Hepatic stellate cell (primary cell): ENCODE measurements around the gene ANKUB1.

Experiments
- DNase-seq: peaks from one replicate; pipeline ENCODE4 v3.0.0; 2011; ENCODE audit warnings: low spot score

The ANKUB1 gene

GRCh38 chr3:149763565-149764195 lies 28.7 kb downstream of the ANKUB1 start:
- DNase-seq = no peak

- no peak for DNase-seq
These were observed 38.6 kb downstream of the ANKUB1 start for GRCh38 chr3:149753717-149754116.

DNA sequence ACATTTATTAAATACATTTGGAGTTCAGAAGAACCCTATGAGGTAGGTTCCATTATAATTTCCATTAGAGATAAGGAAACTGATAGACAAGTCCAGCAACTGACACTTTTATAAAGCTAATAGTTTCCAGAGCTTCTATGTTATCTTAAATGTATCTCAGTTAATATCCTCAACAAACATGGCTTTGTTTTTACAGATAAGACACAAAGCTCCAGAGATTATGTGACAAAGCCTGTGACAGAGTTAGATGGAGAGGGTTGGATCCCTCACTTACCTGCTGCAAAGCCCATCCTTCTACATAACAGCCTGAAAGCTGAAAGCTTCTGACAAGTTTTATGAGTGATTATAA lies 39.6 kb downstream of the ANKUB1 start:
- no peak for DNase-seq

DNA sequence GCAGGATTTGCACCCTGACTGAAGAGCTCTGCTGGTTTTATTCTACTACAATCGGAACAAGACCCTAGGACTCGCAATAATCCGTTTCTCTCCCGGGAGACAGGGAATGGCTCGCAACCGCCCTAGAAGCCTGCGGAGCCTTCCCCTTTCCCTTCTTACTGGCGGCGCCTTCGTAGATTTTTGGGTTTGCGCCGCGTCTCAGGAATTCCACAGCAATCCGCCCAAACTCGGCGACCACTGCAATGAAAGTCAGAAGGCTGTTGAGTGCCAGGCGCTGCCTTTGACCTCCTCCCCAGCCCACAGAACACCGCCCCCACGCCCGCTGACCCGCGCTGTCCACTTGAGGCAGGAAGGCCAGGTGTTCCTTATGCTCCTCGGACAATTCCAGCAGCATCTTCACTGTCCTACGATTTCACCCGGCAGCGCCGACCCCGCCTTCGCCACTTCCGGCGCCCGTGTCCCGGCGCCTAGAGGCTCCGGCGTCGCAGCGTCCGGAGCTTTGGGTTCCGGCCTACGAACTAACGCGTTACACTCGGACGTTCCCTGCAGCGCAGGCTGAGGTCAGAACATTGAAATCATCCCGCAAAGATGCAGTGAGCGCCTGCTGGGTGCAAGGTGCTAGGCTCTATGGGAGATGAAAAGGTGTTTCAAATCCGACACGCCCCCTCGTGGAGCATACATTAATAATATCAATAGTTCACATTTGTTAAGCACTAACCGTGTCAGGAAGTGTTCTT lies 40.1 kb downstream of the ANKUB1 start, which contains the start of gene COMMD2:
COMMD2 (minus strand) TSS at position 439 of the 737 bp plus-strand sequence; CDS start at position 394, 45 bp downstream.
- DNase-seq = peak; percentile 60

DNA sequence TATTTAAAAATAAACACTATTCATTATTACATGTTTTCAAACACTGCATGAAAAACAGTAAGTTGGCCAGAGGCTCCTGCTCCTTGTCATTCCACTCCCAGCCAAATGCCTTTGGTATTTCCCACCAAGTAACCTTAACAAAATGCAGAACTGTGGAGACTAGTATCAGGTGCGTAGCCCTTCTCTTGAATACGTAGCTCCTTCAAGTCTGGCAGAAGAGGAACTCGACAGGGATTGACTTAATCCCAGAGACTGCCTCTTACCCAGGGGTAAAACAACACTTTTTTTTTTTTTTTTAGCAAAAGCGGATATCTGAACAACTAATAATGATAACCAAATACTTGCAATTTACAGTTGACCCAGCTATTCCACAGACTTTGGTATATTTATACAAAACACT lies 40.8 kb downstream of the ANKUB1 start:
- DNase-seq = no peak

DNA sequence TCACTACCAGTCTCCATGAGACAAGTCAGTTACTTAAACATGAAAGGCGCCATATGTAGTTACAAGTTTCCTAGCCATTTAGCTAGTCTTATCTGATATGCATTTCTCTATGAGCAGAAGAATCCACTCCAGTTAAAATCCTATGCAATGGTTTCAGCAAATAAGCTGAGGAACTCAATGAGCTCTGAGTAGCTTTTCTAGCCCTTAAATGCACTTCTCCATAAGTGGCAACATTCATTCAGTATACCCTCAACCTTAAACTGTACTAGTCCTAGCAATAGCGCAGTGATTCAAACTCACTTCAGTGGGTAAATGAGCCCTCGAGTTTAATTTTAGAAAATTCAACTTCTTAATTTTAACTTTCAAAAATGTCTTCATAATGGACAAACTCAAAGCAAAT lies 47.7 kb downstream of the ANKUB1 start:
- no peak for DNase-seq

DNA sequence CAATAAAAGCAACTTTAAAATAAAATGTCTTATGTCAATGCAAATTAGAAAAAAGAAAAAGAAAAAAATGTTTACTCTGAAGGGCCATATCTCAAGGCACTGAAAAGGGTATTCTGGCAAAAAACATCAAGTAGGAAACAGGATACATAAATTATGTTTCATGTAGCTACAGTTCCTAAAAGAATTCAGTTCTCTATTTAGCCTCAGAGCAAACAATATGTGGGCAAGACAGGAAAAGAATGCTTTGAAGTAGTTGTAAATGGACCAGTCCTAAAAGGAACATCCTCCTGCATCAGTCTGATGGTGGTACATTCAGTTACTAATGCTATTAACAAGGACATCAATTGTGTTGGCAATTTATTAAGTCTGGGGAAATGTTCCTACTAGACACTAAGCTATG lies 48.2 kb downstream of the ANKUB1 start:
- DNase-seq = no peak

GRCh38 chr3:149739396-149739795 lies 53.0 kb downstream of the ANKUB1 start:
- DNase-seq = no peak

- no peak for DNase-seq
These were observed 53.5 kb downstream of the ANKUB1 start for GRCh38 chr3:149738876-149739275.

GRCh38 chr3:149736953-149737205 lies 55.5 kb downstream of the ANKUB1 start:
- no peak for DNase-seq

DNA sequence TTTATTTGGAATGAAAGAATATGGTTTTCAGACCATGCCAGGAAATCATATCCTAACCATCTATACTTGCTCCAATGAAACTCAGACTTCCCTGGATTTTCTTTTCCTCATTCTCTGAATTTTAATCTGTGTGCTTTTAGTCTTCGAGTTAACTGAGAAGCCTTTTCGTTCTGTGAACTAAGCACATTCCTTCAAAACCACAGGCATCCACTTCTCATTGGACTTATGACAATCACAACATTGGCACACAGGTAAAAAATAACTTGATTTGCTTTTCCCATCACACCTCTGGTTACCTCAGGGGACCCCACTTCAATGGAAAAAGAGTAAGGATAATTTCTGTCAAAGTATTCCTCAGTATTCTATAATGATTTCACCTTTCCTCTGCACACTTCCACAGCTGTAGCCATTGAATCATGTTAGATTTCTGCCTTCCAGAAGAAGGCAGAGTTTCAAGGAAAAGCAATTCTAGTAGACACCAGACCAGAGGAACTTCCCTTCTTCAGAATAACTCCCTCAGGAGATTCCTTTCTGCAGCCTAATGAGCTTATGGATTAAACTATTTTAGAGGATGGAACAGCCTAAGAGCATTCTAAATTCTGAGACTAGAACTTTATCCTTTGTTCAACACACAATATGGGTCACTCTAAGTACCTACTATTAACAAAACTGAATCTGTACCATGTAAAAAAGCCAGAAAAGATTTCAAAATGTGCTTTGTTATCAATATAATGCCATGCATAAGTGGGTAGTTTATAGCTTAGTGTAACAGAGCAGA lies 56.0 kb downstream of the ANKUB1 start:
- peak; percentile 26 for DNase-seq

DNA sequence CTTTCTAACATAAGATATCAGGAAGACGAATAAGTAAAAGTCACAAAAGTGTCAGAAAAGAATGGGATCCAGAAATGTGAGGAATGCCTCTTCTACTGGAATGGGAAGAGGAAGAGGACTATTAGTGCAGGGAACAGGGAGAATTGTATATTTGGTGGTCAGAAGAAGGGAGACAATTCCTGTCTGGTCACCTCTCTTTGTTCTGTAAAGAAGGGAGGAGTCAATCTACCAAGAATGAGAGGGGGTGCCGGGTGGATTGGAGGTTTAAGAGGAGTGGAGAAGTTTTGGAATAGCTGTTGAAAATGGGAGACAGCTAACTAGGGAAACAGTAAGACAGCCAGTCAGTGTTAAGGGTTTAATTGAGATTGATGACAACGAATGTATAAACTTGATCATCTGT lies 60.1 kb downstream of the ANKUB1 start:
- no peak for DNase-seq

GRCh38 chr3:149727656-149728055 lies 64.7 kb downstream of the ANKUB1 start:
- no peak for DNase-seq

DNA sequence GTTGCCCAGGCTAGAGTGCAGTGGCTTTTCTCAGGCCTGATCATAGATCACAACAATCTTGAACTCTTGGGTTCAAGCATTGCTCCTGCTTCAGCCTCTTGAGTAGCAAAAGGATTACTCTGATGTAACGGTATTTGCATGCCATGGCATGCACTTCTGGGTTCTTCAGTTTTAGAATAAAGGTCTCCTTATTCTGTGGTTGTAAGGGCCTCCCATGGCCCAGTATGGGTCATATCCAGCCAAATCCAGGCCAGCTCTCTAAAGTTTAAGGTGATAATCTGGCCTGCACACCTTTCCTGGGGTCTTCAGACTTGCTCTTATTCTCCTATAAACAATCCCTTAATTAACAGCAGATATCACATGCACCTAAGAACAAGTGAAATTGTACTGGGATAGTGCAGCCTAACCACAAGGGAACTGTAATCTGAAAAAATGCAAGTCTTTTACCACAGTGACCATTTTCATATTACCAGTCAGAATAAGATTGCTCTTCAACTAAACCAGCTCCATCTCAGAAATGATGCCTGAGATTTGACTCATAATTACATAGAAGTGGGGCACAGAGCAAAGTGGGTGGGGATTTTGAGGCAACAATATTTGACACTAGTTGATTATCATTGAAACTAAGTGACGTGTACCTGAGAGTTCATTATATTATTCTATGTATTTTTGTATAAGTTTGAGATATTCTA lies 65.5 kb downstream of the ANKUB1 start:
- DNase-seq = no peak

DNA sequence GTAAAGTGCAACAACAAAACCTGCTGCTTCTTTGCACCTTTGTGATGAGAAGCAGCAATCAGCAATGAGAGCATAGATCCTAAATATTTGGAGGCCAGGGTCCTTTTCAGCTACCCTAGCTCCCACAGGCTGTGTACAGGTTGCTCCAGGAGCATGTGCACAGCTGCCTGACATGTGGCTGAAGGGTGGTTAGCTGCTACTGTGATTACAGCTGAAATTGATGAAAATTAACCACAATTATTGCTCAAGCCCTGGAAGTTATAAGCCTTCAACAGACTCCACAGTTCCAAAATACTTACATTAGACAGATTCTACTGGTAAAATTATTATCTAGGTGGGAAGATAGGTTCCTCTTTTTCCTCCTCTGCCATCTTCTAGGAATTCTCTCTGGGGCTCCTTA lies 68.6 kb downstream of the ANKUB1 start:
- no peak for DNase-seq

DNA sequence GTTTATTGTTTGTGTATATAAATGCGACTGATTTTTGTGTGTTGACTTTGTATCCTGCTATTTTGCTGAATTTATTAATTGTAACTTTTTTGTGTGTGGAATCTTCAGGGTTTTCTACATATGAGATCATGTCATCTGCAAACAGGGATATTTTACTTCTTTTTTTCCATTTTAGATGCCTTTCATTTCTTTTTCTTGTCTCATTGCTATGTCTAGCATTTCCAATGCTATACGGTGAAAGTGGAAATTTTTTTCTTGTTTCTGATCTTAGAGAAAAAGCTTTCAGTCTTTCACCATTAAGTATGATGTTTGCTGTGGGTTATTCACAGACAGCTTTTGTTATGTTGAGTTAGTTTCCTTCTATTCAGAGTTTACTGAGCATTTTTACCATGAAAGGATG lies 71.4 kb downstream of the ANKUB1 start:
- DNase-seq = no peak

GRCh38 chr3:149717391-149718056 lies 74.8 kb downstream of the ANKUB1 start:
- DNase-seq = peak; percentile 39

GRCh38 chr3:149716984-149717383 lies 75.4 kb downstream of the ANKUB1 start:
- DNase-seq = no peak

DNA sequence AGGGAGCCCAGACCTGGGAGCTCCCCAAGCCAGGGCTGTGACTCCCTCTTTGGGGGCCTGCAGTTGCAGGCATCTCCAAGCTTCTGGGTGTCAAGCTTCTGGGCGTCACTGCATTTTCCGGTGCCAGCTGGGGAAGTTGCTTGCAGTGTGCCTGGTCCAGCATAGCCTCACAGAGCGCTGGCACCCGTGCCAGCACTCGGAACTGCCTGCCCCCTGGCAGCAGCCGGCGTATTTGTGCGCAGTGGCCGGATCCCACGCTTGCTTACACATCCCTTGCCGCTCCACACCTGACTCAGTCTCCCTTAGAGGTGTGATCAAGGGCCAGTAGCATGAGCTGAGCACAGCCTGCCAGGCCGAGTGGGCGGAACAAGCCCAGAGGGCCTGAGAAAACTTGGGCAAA lies 77.1 kb downstream of the ANKUB1 start:
- DNase-seq = no peak

GRCh38 chr3:149713730-149714654 lies 78.4 kb downstream of the ANKUB1 start:
- no peak for DNase-seq
